ENCODE data around the gene SERPINB7.

The SERPINB7 gene

GRCh38 chr18:63837590-63837989 lies 62.4 kb downstream of the SERPINB7 start:
- DNase-seq (ENCODE audit: low read depth in 1 of 2, low spot score in 1 of 2): no peak

- no peak for DNase-seq (ENCODE audit: low read depth in 1 of 2, low spot score in 1 of 2)
Observed at GRCh38 chr18:63843008-63843407, 67.8 kb downstream of the SERPINB7 start.

- no peak for DNase-seq (ENCODE audit: low read depth in 1 of 2, low spot score in 1 of 2)
Observed at GRCh38 chr18:63844254-63844653, 69.0 kb downstream of the SERPINB7 start.

GRCh38 chr18:63848159-63848558 lies 72.9 kb downstream of the SERPINB7 start:
- DNase-seq (ENCODE audit: low read depth in 1 of 2, low spot score in 1 of 2): no peak

- no peak for DNase-seq (ENCODE audit: low read depth in 1 of 2, low spot score in 1 of 2)
Observed at GRCh38 chr18:63850020-63850419, 74.8 kb downstream of the SERPINB7 start.

- DNase-seq (ENCODE audit: low read depth in 1 of 2, low spot score in 1 of 2): no peak
Observed at GRCh38 chr18:63850636-63851035, 75.4 kb downstream of the SERPINB7 start.

Measured in activated CD4-positive, alpha-beta T cell treated with anti-CD3 and anti-CD28 coated beads, Interleukin-2, amount 50 U/mL, for 24 hours (primary cell).